Neutrophil (primary cell): Measurements from ENCODE around the gene ZFYVE27.
"Not testable (repeated sequence)": the region's sequence is repeated elsewhere in the genome, so short reads cannot be mapped to it uniquely, and the experiment has no call there.

Experiments
- H3K27ac ChIP-seq: fragments of 200-600 bp; sonication (generic); 2 replicates; pipeline ENCODE4 v1.5.1; 2016; ENCODE audit warnings: mild to moderate bottlenecking, moderate library complexity
- H3K27me3 ChIP-seq: fragments of 200-600 bp; sonication (generic); 2 replicates; pipeline ENCODE4 v1.6.0; 2016; ENCODE audit warnings: mild to moderate bottlenecking
- H3K36me3 ChIP-seq: fragments of 200-600 bp; sonication (generic); 2 replicates; pipeline ENCODE4 v1.5.1; 2017
- H3K4me1 ChIP-seq, 2 experiments: fragments of 200-600 bp in 1 of 2; sonication (generic) in 1 of 2; 1 replicate in 1 of 2; 2 replicates in 1 of 2; pipeline versions ENCODE4 v1.5.1 to v1.6.1; 2013 to 2016; ENCODE audit warnings: low read depth in 1 of 2, low read length in 1 of 2, mild to moderate bottlenecking in 1 of 2, moderate library complexity in 1 of 2; ENCODE audit not compliant: control insufficient read depth in 1 of 2, insufficient read depth in 1 of 2
- H3K4me3 ChIP-seq, 2 experiments: fragments of 200-600 bp in 1 of 2; sonication (generic) in 1 of 2; 1 replicate in 1 of 2; 2 replicates in 1 of 2; pipeline ENCODE4 v1.5.1; 2013 to 2016; ENCODE audit warnings: low read depth in 1 of 2, low read length in 1 of 2, mild to moderate bottlenecking in 1 of 2, moderate library complexity in 1 of 2
- H3K9me3 ChIP-seq: fragments of 200-600 bp; sonication (generic); 2 replicates; pipeline ENCODE4 v1.5.1; 2016
- CTCF ChIP-seq: fragments of 200-600 bp; sonication (generic); IDR thresholded peaks from 2 replicates; pipeline ENCODE4 v1.5.1; 2016; ENCODE audit warnings: antibody characterized with exemption

Gene ZFYVE27

GRCh38 chr10:97736902-97737769 is at the start of gene ZFYVE27:
Gene ZFYVE27 (plus strand): TSS chr10:97737128. CDS start chr10:97738478, 1,350 bp downstream.
- Histone ChIP-seq H3K27me3 (no peaks in the 10 kb centered on the region), H3K4me1 (peaks cover 17% of the 10 kb centered on the region in 2 experiments), H3K9me3 (no peaks in the 10 kb centered on the region), H3K27ac (peak within 1 kb of the TSS; percentile 93), H3K4me3 (peak within 1 kb of the TSS; percentile 71 to 85), H3K36me3 (peaks cover 35% of the 10 kb centered on the region)
- peak; percentile 16 for TF ChIP-seq CTCF

- no peaks in the 10 kb centered on the region for H3K36me3 ChIP-seq
- H3K27me3 ChIP-seq, result peaks cover 26% of the 10 kb centered on the region
- peak overlapping the region; percentile 67 to 79 for H3K4me3 ChIP-seq
- H3K27ac ChIP-seq, result peak overlapping the region; percentile 36
- peaks cover 15% of the 10 kb centered on the region in 2 experiments for H3K4me1 ChIP-seq
- H3K9me3 ChIP-seq, result no peaks in the 10 kb centered on the region
- no peak for TF ChIP-seq CTCF
These were observed 48.8 kb upstream of the ZFYVE27 start for GRCh38 chr10:97687785-97688781.

GRCh38 chr10:97689559-97690020 is 47.3 kb upstream of the ZFYVE27 start:
- no peak overlapping the region for H3K27ac ChIP-seq
- TF ChIP-seq CTCF, result no peak
- H3K4me3 ChIP-seq, result no peak overlapping the region
- H3K9me3 ChIP-seq, result no peaks in the 10 kb centered on the region
- H3K27me3 ChIP-seq, result peaks cover 26% of the 10 kb centered on the region
- no peaks in the 10 kb centered on the region for H3K36me3 ChIP-seq
- peaks cover 15% of the 10 kb centered on the region in 2 experiments for H3K4me1 ChIP-seq

- Histone ChIP-seq H3K4me3 (no peak overlapping the region), H3K27ac (no peak overlapping the region), H3K9me3 (no peaks in the 10 kb centered on the region), H3K27me3 (peaks cover 26% of the 10 kb centered on the region), H3K4me1 (peaks cover 15% of the 10 kb centered on the region in 2 experiments), H3K36me3 (no peaks in the 10 kb centered on the region)
- no peak for TF ChIP-seq CTCF
These were observed 46.8 kb upstream of the ZFYVE27 start for GRCh38 chr10:97690133-97690532.

GRCh38 chr10:97698072-97698655 is 38.8 kb upstream of the ZFYVE27 start:
- H3K4me1 ChIP-seq, H3K27me3 ChIP-seq, H3K36me3 ChIP-seq: not testable (repeated sequence)

More at GRCh38 chr10:97698072-97698655, 38.8 kb upstream of the ZFYVE27 start:
- not testable (repeated sequence) for H3K9me3 ChIP-seq, H3K4me3 ChIP-seq, H3K27ac ChIP-seq
